VCaP (cell line): Measurements from ENCODE around the gene ACOX2.

Source experiments
- H3K27ac ChIP-seq: fragments of 450-650 bp; 2 replicates; pipeline ENCODE4 v1.5.1; 2017
- TF ChIP-seq, protein P1 (sequence below): fragments of 450-650 bp; conservative IDR thresholded peaks from 2 replicates; pipeline ENCODE4 v1.5.1; 2017; ENCODE audit warnings: mild to moderate bottlenecking, moderate library complexity

Gene ACOX2

DNA sequence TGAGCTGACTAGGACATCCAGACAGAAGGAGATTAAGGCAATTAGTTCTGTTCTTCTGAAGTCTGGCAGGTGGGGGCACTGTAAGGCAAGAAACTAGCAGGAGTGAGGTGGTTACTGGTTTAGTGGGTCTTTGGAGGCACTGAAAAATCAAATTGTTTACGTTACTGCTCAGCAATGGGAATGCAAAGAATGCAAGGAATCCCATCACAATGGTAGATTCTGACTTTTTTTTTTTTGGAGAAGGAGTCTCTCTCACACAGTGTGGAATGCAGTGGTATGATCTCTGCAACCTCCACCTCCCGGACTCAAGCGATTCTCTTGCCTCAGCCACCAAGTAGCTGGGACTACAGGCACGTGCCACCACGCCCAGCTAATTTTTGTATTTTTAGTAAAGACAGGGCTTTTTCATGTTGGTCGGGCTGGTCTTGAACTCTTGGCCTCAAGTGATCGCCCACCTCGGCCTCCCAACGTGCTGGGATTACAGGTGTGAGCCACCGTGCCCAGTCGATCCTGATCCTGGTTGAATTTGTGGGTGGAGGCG lies 23.9 kb upstream of the ACOX2 start:
- no peak overlapping the region for H3K27ac ChIP-seq
- TF ChIP-seq, protein P1, sequence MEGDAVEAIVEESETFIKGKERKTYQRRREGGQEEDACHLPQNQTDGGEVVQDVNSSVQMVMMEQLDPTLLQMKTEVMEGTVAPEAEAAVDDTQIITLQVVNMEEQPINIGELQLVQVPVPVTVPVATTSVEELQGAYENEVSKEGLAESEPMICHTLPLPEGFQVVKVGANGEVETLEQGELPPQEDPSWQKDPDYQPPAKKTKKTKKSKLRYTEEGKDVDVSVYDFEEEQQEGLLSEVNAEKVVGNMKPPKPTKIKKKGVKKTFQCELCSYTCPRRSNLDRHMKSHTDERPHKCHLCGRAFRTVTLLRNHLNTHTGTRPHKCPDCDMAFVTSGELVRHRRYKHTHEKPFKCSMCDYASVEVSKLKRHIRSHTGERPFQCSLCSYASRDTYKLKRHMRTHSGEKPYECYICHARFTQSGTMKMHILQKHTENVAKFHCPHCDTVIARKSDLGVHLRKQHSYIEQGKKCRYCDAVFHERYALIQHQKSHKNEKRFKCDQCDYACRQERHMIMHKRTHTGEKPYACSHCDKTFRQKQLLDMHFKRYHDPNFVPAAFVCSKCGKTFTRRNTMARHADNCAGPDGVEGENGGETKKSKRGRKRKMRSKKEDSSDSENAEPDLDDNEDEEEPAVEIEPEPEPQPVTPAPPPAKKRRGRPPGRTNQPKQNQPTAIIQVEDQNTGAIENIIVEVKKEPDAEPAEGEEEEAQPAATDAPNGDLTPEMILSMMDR, result peak; percentile 34; the same call in 1 of the 2 replicates

DNA sequence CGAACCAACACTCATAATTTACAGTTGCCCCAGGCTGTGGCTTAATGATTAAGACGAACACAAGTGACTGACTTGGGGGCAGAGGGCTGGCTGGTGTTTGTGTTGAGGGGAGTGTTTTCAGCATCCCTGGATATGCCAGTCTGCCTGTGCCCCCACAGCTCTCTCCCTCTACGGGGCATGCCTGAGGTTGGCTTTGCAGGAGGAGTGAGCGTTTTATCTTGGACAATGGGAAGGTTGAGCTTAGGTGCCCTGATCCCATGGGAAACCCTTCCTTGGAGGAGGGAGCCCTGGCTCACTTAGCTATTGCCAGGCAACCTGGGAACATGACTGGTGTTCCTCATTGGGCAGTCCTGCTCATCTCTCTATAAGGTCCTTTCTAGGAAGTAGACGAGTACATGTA lies 22.6 kb upstream of the ACOX2 start:
- no peak overlapping the region for H3K27ac ChIP-seq
- TF ChIP-seq, protein P1, result no peak

GRCh38 chr3:58557491-58557890 lies 20.5 kb upstream of the ACOX2 start:
- no peak overlapping the region for H3K27ac ChIP-seq
- TF ChIP-seq, protein P1, result no peak

- H3K27ac ChIP-seq, result no peak overlapping the region
- TF ChIP-seq, protein P1, result no peak
These were observed 19.8 kb upstream of the ACOX2 start for GRCh38 chr3:58556761-58557221.

GRCh38 chr3:58556001-58556400 lies 19.0 kb upstream of the ACOX2 start:
- TF ChIP-seq, protein P1, result no peak
- no peak overlapping the region for H3K27ac ChIP-seq

- TF ChIP-seq, protein P1, result no peak
- no peak overlapping the region for H3K27ac ChIP-seq
These were observed 18.2 kb upstream of the ACOX2 start for GRCh38 chr3:58555203-58555602.

DNA sequence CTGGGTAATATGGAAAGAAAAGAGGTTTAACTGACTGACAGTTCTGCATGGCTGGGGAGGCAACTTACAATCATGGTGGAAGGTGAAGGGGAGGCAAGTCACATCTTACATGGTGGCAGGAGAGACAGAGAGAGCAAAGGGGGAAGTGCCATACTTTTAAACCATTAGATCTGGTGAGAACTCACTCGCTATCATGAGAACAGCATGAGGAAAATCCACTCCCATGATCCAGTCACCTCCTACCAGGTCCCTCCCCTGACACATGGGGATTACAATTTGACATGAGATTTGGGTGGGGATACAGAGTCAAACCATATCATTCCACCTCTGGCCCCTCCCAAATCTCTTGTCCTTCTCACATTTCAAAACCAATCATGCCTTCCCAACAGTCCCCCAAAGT lies 16.0 kb upstream of the ACOX2 start:
- H3K27ac ChIP-seq, result no peak overlapping the region
- TF ChIP-seq, protein P1, result no peak
